ENCODE data around the gene ATF7IP2. TPM values are rescaled to one million over a fixed set of nuclear protein-coding genes. Genes with fewer than 3 reads are reported as not detected.
A peak's percentile ranks its signal among the peaks of the same experiment; 100 is the strongest.
"Not testable (repeated sequence)": the region's sequence is repeated elsewhere in the genome, so short reads cannot be mapped to it uniquely, and the experiment has no call there.

ATF7IP2 gene
- total RNA-seq, 1 experiment from 2014 or later: 7.1 TPM

GRCh38 chr16:10494343-10495030 is 108.6 kb downstream of the ATF7IP2 start:
- DNase-seq (ENCODE audit: low read depth in 1 of 2, low spot score in 2 of 2): no peak
- Histone ChIP-seq H3K27me3 (replicated peaks) (no peaks in the 10 kb centered on the region), H3K4me1 (replicated peaks) (no peaks in the 10 kb centered on the region), H3K9me3 (replicated peaks) (0 out of 2 replicates have a peak, but pooled peaks cover 3% of the 10 kb centered on the region), H3K36me3 (no peaks in the 10 kb centered on the region), H3K4me3 (no peak overlapping the region), H3K27ac (no peak overlapping the region)

GRCh38 chr16:10495031-10495345 is 109.1 kb downstream of the ATF7IP2 start:
- no peak for DNase-seq (ENCODE audit: low read depth in 1 of 2, low spot score in 2 of 2)
- Histone ChIP-seq H3K9me3 (replicated peaks) (0 out of 2 replicates have a peak, but pooled peaks cover 3% of the 10 kb centered on the region), H3K4me3 (no peak overlapping the region), H3K36me3 (no peaks in the 10 kb centered on the region), H3K27ac (no peak overlapping the region), H3K27me3 (replicated peaks) (no peaks in the 10 kb centered on the region), H3K4me1 (replicated peaks) (no peaks in the 10 kb centered on the region)

GRCh38 chr16:10497132-10498101 is 111.6 kb downstream of the ATF7IP2 start:
- DNase-seq (ENCODE audit: low read depth in 1 of 2, low spot score in 2 of 2): no peak

GRCh38 chr16:10500582-10500981 is 114.7 kb downstream of the ATF7IP2 start:
- no peak overlapping the region for H3K27ac ChIP-seq
- DNase-seq (ENCODE audit: low read depth in 1 of 2, low spot score in 2 of 2): no peak
- H3K4me1 ChIP-seq (replicated peaks): no peaks in the 10 kb centered on the region
- H3K9me3 ChIP-seq (replicated peaks): no peaks in the 10 kb centered on the region
- no peaks in the 10 kb centered on the region for H3K36me3 ChIP-seq
- H3K27me3 ChIP-seq (replicated peaks): 0 out of 2 replicates have a peak, but pooled peaks cover 3% of the 10 kb centered on the region
- H3K4me3 ChIP-seq: no peak overlapping the region

More at GRCh38 chr16:10497132-10498101, 111.6 kb downstream of the ATF7IP2 start:
- no peak overlapping the region for H3K27ac ChIP-seq
- no peak overlapping the region for H3K4me3 ChIP-seq
- H3K27me3 ChIP-seq (replicated peaks): no peaks in the 10 kb centered on the region
- H3K9me3 ChIP-seq (replicated peaks): 0 out of 2 replicates have a peak, but pooled peaks cover 3% of the 10 kb centered on the region
- H3K4me1 ChIP-seq (replicated peaks): no peaks in the 10 kb centered on the region
- no peaks in the 10 kb centered on the region for H3K36me3 ChIP-seq

GRCh38 chr16:10501016-10501607 is 115.3 kb downstream of the ATF7IP2 start:
- no peak for DNase-seq (ENCODE audit: low read depth in 1 of 2, low spot score in 2 of 2)
- H3K27ac ChIP-seq: no peak overlapping the region
- H3K9me3 ChIP-seq (replicated peaks): no peaks in the 10 kb centered on the region
- H3K4me1 ChIP-seq (replicated peaks): no peaks in the 10 kb centered on the region
- H3K27me3 ChIP-seq (replicated peaks): 0 out of 2 replicates have a peak, but pooled peaks cover 3% of the 10 kb centered on the region
- no peaks in the 10 kb centered on the region for H3K36me3 ChIP-seq
- H3K4me3 ChIP-seq: no peak overlapping the region

- Histone ChIP-seq H3K9me3 (replicated peaks) (no peaks in the 10 kb centered on the region), H3K4me1 (replicated peaks) (no peaks in the 10 kb centered on the region), H3K36me3 (no peaks in the 10 kb centered on the region), H3K27me3 (replicated peaks) (0 out of 2 replicates have a peak, but pooled peaks cover 3% of the 10 kb centered on the region), H3K4me3 (no peak overlapping the region), H3K27ac (no peak overlapping the region)
- no peak for DNase-seq (ENCODE audit: low read depth in 1 of 2, low spot score in 2 of 2)
Observed at GRCh38 chr16:10502776-10503175, 116.9 kb downstream of the ATF7IP2 start.

GRCh38 chr16:10504404-10504885 is 118.6 kb downstream of the ATF7IP2 start:
- Histone ChIP-seq H3K36me3 (no peaks in the 10 kb centered on the region), H3K4me3 (no peak overlapping the region), H3K4me1 (replicated peaks) (no peaks in the 10 kb centered on the region), H3K9me3 (replicated peaks) (no peaks in the 10 kb centered on the region), H3K27me3 (replicated peaks) (0 out of 2 replicates have a peak, but pooled peaks cover 3% of the 10 kb centered on the region), H3K27ac (no peak overlapping the region)
- no peak for DNase-seq (ENCODE audit: low read depth in 1 of 2, low spot score in 2 of 2)

GRCh38 chr16:10505286-10505685 is 119.4 kb downstream of the ATF7IP2 start:
- not testable (repeated sequence) for DNase-seq (ENCODE audit: low read depth in 1 of 2, low spot score in 2 of 2); H3K4me3 ChIP-seq; H3K4me1 ChIP-seq (replicated peaks); H3K9me3 ChIP-seq (replicated peaks); H3K27me3 ChIP-seq (replicated peaks); H3K36me3 ChIP-seq; H3K27ac ChIP-seq

GRCh38 chr16:10509534-10510025 is 123.7 kb downstream of the ATF7IP2 start:
- peaks cover 3% of the 10 kb centered on the region; the same call in 1 of the 2 replicates for H3K27me3 ChIP-seq (replicated peaks)

GRCh38 chr16:10510279-10510678 is 124.4 kb downstream of the ATF7IP2 start:
- no peak overlapping the region for H3K4me3 ChIP-seq
- no peaks in the 10 kb centered on the region for H3K9me3 ChIP-seq (replicated peaks)
- H3K27ac ChIP-seq: no peak overlapping the region
- no peaks in the 10 kb centered on the region for H3K4me1 ChIP-seq (replicated peaks)
- DNase-seq (ENCODE audit: low read depth in 1 of 2, low spot score in 2 of 2): no peak
- no peaks in the 10 kb centered on the region for H3K36me3 ChIP-seq
- H3K27me3 ChIP-seq (replicated peaks): no peaks in the 10 kb centered on the region; the same call in 1 of the 2 replicates

More at GRCh38 chr16:10509534-10510025, 123.7 kb downstream of the ATF7IP2 start:
- H3K4me1 ChIP-seq (replicated peaks): no peaks in the 10 kb centered on the region
- DNase-seq (ENCODE audit: low read depth in 1 of 2, low spot score in 2 of 2): peak; percentile 28 to 52
- H3K4me3 ChIP-seq: no peak overlapping the region
- H3K9me3 ChIP-seq (replicated peaks): no peaks in the 10 kb centered on the region
- H3K36me3 ChIP-seq: no peaks in the 10 kb centered on the region
- no peak overlapping the region for H3K27ac ChIP-seq

- no peaks in the 10 kb centered on the region; the same call in 1 of the 2 replicates for H3K27me3 ChIP-seq (replicated peaks)
- no peaks in the 10 kb centered on the region for H3K36me3 ChIP-seq
- DNase-seq (ENCODE audit: low read depth in 1 of 2, low spot score in 2 of 2): no peak
- H3K27ac ChIP-seq: no peak overlapping the region
- no peak overlapping the region for H3K4me3 ChIP-seq
- no peaks in the 10 kb centered on the region for H3K9me3 ChIP-seq (replicated peaks)
- no peaks in the 10 kb centered on the region for H3K4me1 ChIP-seq (replicated peaks)
Observed at GRCh38 chr16:10511829-10512228, 126.0 kb downstream of the ATF7IP2 start.

- DNase-seq (ENCODE audit: low read depth in 1 of 2, low spot score in 2 of 2): peak in 1 of 2 experiments; percentile 39
- no peaks in the 10 kb centered on the region for H3K4me1 ChIP-seq (replicated peaks)
- no peak overlapping the region for H3K4me3 ChIP-seq
- H3K27ac ChIP-seq: no peak overlapping the region
- no peaks in the 10 kb centered on the region for H3K9me3 ChIP-seq (replicated peaks)
- no peaks in the 10 kb centered on the region; the same call in 1 of the 2 replicates for H3K27me3 ChIP-seq (replicated peaks)
- no peaks in the 10 kb centered on the region for H3K36me3 ChIP-seq
Observed at GRCh38 chr16:10514369-10515055, 128.7 kb downstream of the ATF7IP2 start.

- H3K4me1 ChIP-seq (replicated peaks): no peaks in the 10 kb centered on the region
- DNase-seq (ENCODE audit: low read depth in 1 of 2, low spot score in 2 of 2): no peak
- H3K27me3 ChIP-seq (replicated peaks): no peaks in the 10 kb centered on the region; the same call in 1 of the 2 replicates
- no peaks in the 10 kb centered on the region for H3K9me3 ChIP-seq (replicated peaks)
- H3K4me3 ChIP-seq: no peak overlapping the region
- H3K36me3 ChIP-seq: no peaks in the 10 kb centered on the region
- H3K27ac ChIP-seq: no peak overlapping the region
Observed at GRCh38 chr16:10517868-10518267, 132.0 kb downstream of the ATF7IP2 start.
